ENCODE results near the gene NAV2. TPM values are rescaled to one million over a fixed set of nuclear protein-coding genes. Genes with fewer than 3 reads are reported as not detected.

The NAV2 gene
- total and polyA plus RNA-seq, 2 donors (not counting 1 experiment from before 2014, with no cell fraction given), result 8.1 to 14.0 TPM

DNA sequence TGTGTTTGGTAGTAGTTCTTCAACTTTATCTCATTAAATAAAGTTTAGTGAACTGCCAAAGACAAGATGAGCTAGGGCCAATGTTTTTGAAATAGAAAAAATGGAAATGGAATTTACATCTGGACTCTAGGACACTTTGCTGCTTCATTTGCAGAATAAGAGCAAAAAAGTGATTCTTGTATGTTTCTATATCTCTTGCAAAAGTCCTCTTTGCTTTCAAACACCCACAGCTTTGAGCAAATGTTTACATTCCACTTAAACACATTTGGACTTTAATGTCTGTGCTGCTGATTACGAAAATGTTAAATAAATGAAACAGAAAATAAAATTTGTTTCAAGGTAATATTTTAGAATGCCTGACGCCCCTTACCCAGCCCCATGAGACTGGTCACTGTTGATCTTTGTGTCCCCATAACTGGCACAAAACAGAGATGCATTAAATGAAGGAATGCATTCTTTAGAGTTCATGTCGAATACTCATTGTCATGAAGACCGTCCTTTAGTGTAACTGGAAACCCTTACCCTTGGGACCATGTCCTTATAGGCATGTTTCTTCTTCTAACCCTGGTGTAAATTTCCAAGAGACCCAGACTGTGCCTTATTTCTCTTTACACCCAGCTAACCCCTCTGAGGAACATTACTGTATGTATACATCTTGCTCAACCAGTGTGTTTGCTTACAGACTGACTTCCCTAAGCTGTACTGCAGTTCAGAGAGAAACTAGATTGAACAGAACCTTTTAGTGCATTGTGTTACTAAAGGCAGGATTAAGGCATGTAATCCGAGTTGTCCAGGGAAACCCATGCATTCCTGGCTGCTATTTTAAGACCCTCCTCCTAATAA, 199.7 kb downstream of the NAV2 start:
- H2AFZ ChIP-seq (ENCODE audit: low read length), result no peak overlapping the region
- no peaks in the 10 kb centered on the region for H3K27me3 ChIP-seq (ENCODE audit: control insufficient read depth, insufficient read depth, low read length)
- no peak overlapping the region for H3K9ac ChIP-seq (ENCODE audit: insufficient read depth, low read length)
- H3K9me3 ChIP-seq (ENCODE audit: control insufficient read depth, insufficient read depth, low read depth, low read length), result no peaks in the 10 kb centered on the region
- peak in 1 of 2 donors; percentile 55 for DNase-seq (ENCODE audit: low read depth in 2 of 2)
- peaks cover 4% of the 10 kb centered on the region for H3K79me2 ChIP-seq (ENCODE audit: control insufficient read depth, insufficient read depth, low read length)
- no peak overlapping the region for H3K4me3 ChIP-seq (replicated peaks in 1 of 4; ENCODE audit: control extremely low read depth in 1 of 4, insufficient read depth in 1 of 4, low read depth in 3 of 4, low read length in 4 of 4)
- H3K4me2 ChIP-seq (ENCODE audit: extremely low read depth, insufficient read depth, low read length), result peak overlapping the region; percentile 60
- TF ChIP-seq, protein P1, sequence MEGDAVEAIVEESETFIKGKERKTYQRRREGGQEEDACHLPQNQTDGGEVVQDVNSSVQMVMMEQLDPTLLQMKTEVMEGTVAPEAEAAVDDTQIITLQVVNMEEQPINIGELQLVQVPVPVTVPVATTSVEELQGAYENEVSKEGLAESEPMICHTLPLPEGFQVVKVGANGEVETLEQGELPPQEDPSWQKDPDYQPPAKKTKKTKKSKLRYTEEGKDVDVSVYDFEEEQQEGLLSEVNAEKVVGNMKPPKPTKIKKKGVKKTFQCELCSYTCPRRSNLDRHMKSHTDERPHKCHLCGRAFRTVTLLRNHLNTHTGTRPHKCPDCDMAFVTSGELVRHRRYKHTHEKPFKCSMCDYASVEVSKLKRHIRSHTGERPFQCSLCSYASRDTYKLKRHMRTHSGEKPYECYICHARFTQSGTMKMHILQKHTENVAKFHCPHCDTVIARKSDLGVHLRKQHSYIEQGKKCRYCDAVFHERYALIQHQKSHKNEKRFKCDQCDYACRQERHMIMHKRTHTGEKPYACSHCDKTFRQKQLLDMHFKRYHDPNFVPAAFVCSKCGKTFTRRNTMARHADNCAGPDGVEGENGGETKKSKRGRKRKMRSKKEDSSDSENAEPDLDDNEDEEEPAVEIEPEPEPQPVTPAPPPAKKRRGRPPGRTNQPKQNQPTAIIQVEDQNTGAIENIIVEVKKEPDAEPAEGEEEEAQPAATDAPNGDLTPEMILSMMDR (conservative IDR thresholded peaks at IDR 0.05 in 1 of 2, IDR thresholded peaks at IDR 0.05 in 1 of 2; ENCODE audit: low read depth in 1 of 2, low read length in 2 of 2), result no peak
- TF ChIP-seq EZH2 (IDR thresholded peaks at IDR 0.05; ENCODE audit: low read length, missing control alignments), result no peak
- peaks cover 2% of the 10 kb centered on the region for H4K20me1 ChIP-seq (ENCODE audit: control insufficient read depth, extremely low read depth, insufficient read depth, low read length)
- H3K27ac ChIP-seq (ENCODE audit: insufficient read depth, low read length), result peak overlapping the region; percentile 6
- peaks cover 2% of the 10 kb centered on the region for H3K36me3 ChIP-seq (ENCODE audit: control insufficient read depth, insufficient read depth, low read length)
- H3K4me1 ChIP-seq (ENCODE audit: control insufficient read depth, extremely low read depth, insufficient read depth, low read length), result peaks cover 18% of the 10 kb centered on the region

DNA sequence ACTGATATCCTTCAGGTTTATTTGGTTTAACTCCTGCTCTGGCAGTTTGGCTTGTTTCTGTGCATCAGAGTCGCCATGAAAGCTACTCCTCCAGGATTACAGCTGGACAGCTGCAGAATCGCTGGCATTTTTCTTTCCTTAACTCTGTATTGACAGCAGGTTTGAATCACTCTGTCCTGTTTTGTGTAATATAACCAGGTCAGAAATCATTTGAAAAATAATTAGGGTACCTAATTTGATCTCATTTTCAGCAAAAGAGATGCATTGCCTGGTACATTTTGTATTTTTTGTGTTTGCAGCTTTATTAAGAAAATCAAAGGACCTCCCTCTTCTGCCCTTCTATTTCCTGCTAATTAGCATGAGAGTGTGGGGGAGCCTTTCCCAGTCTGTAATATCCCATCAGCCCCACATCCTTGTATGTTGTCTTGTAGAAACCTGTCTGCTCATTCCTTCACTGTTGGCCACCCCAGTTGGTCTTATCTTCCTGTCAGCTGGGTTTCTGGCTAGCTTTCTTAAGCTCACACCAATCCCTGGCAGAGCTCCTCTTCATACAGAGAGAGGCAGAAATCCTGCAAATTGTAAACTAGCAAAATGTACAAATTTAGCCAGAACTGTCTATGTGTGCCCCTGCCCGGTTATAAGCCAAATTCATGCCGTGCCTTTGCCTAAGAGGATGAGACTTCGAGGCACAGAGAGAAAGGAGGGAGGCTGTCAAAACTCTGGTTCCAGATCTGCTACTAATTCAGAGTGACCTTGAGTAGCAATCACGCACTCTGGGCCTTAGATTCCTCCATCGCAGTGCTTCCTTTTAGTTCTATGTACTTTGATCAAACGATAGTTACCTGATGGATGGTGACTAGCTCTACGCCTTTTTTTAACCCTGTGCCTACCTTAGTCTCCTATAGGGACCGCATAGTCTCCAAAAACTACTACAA, 200.6 kb downstream of the NAV2 start:
- no peak overlapping the region for H3K4me2 ChIP-seq (ENCODE audit: extremely low read depth, insufficient read depth, low read length)
- TF ChIP-seq, protein P1 (conservative IDR thresholded peaks at IDR 0.05 in 1 of 2, IDR thresholded peaks at IDR 0.05 in 1 of 2; ENCODE audit: low read depth in 1 of 2, low read length in 2 of 2), result no peak
- TF ChIP-seq EZH2 (IDR thresholded peaks at IDR 0.05; ENCODE audit: low read length, missing control alignments), result no peak
- peaks cover 20% of the 10 kb centered on the region for H3K4me1 ChIP-seq (ENCODE audit: control insufficient read depth, extremely low read depth, insufficient read depth, low read length)
- H3K27ac ChIP-seq (ENCODE audit: insufficient read depth, low read length), result peak overlapping the region; percentile 6
- DNase-seq (ENCODE audit: low read depth in 2 of 2), result no peak
- no peaks in the 10 kb centered on the region for H3K9me3 ChIP-seq (ENCODE audit: control insufficient read depth, insufficient read depth, low read depth, low read length)
- H2AFZ ChIP-seq (ENCODE audit: low read length), result no peak overlapping the region
- H3K9ac ChIP-seq (ENCODE audit: insufficient read depth, low read length), result no peak overlapping the region
- no peak overlapping the region for H3K4me3 ChIP-seq (replicated peaks in 1 of 4; ENCODE audit: control extremely low read depth in 1 of 4, insufficient read depth in 1 of 4, low read depth in 3 of 4, low read length in 4 of 4)
- H3K27me3 ChIP-seq (ENCODE audit: control insufficient read depth, insufficient read depth, low read length), result no peaks in the 10 kb centered on the region
- H4K20me1 ChIP-seq (ENCODE audit: control insufficient read depth, extremely low read depth, insufficient read depth, low read length), result peaks cover 2% of the 10 kb centered on the region
- H3K79me2 ChIP-seq (ENCODE audit: control insufficient read depth, insufficient read depth, low read length), result peaks cover 4% of the 10 kb centered on the region
- peaks cover 2% of the 10 kb centered on the region for H3K36me3 ChIP-seq (ENCODE audit: control insufficient read depth, insufficient read depth, low read length)

DNA sequence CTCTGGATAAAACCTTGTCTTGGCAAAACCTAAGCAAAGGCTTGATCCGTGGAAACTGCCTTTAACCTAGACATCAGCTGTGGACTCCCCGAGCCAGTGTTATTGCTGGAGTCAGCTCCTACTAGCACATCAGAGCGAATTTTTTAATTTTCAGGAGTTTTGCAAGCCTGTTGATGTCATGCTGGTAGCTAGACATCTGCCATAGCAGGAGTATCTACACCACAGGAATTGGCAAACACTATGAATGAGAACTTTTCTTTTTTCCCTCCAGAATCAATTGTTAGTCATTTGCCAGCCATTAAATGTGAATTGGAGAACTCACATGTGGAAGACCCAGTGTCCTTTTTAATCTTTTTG, 201.2 kb downstream of the NAV2 start:
- H3K36me3 ChIP-seq (ENCODE audit: control insufficient read depth, insufficient read depth, low read length), result peaks cover 2% of the 10 kb centered on the region
- no peaks in the 10 kb centered on the region for H3K27me3 ChIP-seq (ENCODE audit: control insufficient read depth, insufficient read depth, low read length)
- no peaks in the 10 kb centered on the region for H3K9me3 ChIP-seq (ENCODE audit: control insufficient read depth, insufficient read depth, low read depth, low read length)
- H3K27ac ChIP-seq (ENCODE audit: insufficient read depth, low read length), result no peak overlapping the region
- no peak overlapping the region for H3K4me2 ChIP-seq (ENCODE audit: extremely low read depth, insufficient read depth, low read length)
- no peak for TF ChIP-seq EZH2 (IDR thresholded peaks at IDR 0.05; ENCODE audit: low read length, missing control alignments)
- peaks cover 2% of the 10 kb centered on the region for H4K20me1 ChIP-seq (ENCODE audit: control insufficient read depth, extremely low read depth, insufficient read depth, low read length)
- no peak overlapping the region for H3K9ac ChIP-seq (ENCODE audit: insufficient read depth, low read length)
- H2AFZ ChIP-seq (ENCODE audit: low read length), result no peak overlapping the region
- no peak overlapping the region for H3K4me3 ChIP-seq (replicated peaks in 1 of 4; ENCODE audit: control extremely low read depth in 1 of 4, insufficient read depth in 1 of 4, low read depth in 3 of 4, low read length in 4 of 4)
- DNase-seq (ENCODE audit: low read depth in 2 of 2), result no peak
- peaks cover 4% of the 10 kb centered on the region for H3K79me2 ChIP-seq (ENCODE audit: control insufficient read depth, insufficient read depth, low read length)
- H3K4me1 ChIP-seq (ENCODE audit: control insufficient read depth, extremely low read depth, insufficient read depth, low read length), result peaks cover 24% of the 10 kb centered on the region
